ENCODE results near the gene CKAP2L. TPM values are rescaled to one million over a fixed set of nuclear protein-coding genes. Genes with fewer than 3 reads are reported as not detected.
A peak's percentile ranks its signal among the peaks of the same experiment; 100 is the strongest.

The CKAP2L gene
- total and polyA plus RNA-seq, 10 of the 15 experiments (the other 5 are each of a cell fraction or from before 2014, with no cell fraction given), result 10.5 to 37.4 (median 20.2) TPM

- TF ChIP-seq RAD51 (IDR thresholded peaks at IDR 0.05), result peak; percentile 84
- TF ChIP-seq RELA (IDR thresholded peaks at IDR 0.05; ENCODE audit: borderline replicate concordance, partially characterized antibody), result no peak
- TF ChIP-seq NBN (IDR thresholded peaks at IDR 0.05), result peak; percentile 70; the same call in 1 of the 2 replicates
- no peak for TF ChIP-seq ASH2L (IDR thresholded peaks at IDR 0.05; ENCODE audit: borderline replicate concordance, low read depth)
- TF ChIP-seq ZNF687 (IDR thresholded peaks at IDR 0.05), result peak; percentile 45
- no peak for TF ChIP-seq RB1 (IDR thresholded peaks at IDR 0.05; ENCODE audit: borderline replicate concordance)
- TF ChIP-seq CUX1 (IDR thresholded peaks at IDR 0.05; ENCODE audit: insufficient replicate concordance, low read depth, low read length), result no peak
- no peak for TF ChIP-seq IRF4 (IDR thresholded peaks at IDR 0.05; ENCODE audit: low read depth, low read length)
- no peak for TF ChIP-seq CHD2 (IDR thresholded peaks at IDR 0.05; ENCODE audit: borderline replicate concordance, low read depth, low read length)
- no peak for TF ChIP-seq CHD1 (IDR thresholded peaks at IDR 0.05; ENCODE audit: low read depth, low read length)
- no peak for TF ChIP-seq TCF7 (IDR thresholded peaks at IDR 0.05; ENCODE audit: borderline replicate concordance)
- no peak for TF ChIP-seq POLR2A (IDR thresholded peaks at IDR 0.05; ENCODE audit: low read depth, low read length)
- TF ChIP-seq MEF2B (IDR thresholded peaks at IDR 0.05; ENCODE audit: partially characterized antibody, poor library complexity, severe bottlenecking), result no peak
- no peak for TF ChIP-seq NFYB (IDR thresholded peaks at IDR 0.05; ENCODE audit: insufficient read depth, low read depth, low read length)
- no peak for TF ChIP-seq CEBPZ (IDR thresholded peaks at IDR 0.05; ENCODE audit: low read depth, low read length)
- 0 out of 2 replicates have a peak, but pooled peaks have one; percentile 33 for TF ChIP-seq ATF7 (IDR thresholded peaks at IDR 0.05; ENCODE audit: low read depth)
- TF ChIP-seq TCF12 (IDR thresholded peaks at IDR 0.05; ENCODE audit: low read depth, low read length), result no peak
- TF ChIP-seq RCOR1 (conservative IDR thresholded peaks at IDR 0.05; ENCODE audit: low read depth, low read length), result no peak
These were observed 73.5 kb downstream of the CKAP2L start (continued) for GRCh38 chr2:112690853-112691401.
